ENCODE data around the gene MIDN. TPM values are rescaled to one million over a fixed set of nuclear protein-coding genes. Genes with fewer than 3 reads are reported as not detected.

Gene MIDN
- total and polyA plus RNA-seq, 2 donors: 8.7 to 55.1 TPM

DNA sequence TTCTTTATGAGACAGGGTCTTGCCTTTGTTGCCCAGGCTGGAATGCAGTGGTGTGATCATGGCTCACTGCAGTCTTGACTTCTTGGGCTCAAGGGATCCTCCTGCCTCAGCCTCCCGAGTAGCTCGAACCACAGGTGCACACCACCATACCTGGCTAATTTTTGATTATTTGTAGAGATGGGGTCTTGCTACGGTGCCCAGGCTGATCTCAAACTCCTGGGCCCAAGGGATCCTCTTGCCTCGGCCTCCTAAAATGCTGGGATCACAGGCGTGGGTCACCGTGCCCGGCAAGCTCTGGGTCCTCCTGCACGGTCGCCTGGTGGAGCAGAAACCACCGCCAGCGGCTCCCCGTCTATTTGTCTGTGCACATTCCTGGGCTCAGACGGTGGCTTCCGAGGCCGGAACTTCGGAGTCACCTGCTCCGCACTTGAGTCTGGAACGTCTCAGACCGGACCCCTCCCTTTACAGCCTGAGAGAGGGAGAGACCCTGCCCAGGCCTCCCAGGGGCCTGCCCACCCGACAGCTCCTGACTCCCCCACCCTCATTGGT lies 59.4 kb downstream of the MIDN start:
- Histone ChIP-seq H3K27ac (ENCODE audit: low read depth in 1 of 2, low read length in 1 of 2) (no peak overlapping the region), H3K4me1 (ENCODE audit: control insufficient read depth in 2 of 2, insufficient read depth in 2 of 2, low read length in 2 of 2) (no peaks in the 10 kb centered on the region), H3K4me3 (ENCODE audit: low read length in 2 of 2) (no peak overlapping the region), H3K27me3 (ENCODE audit: control insufficient read depth in 2 of 2, insufficient read depth in 1 of 2, low read length in 1 of 2) (peaks cover 0 to 33% of the 10 kb centered on the region in 2 donors), H3K9me3 (ENCODE audit: control insufficient read depth in 2 of 2, insufficient read depth in 1 of 2, low read length in 1 of 2) (no peaks in the 10 kb centered on the region), H3K36me3 (ENCODE audit: control insufficient read depth in 2 of 2, insufficient read depth in 2 of 2, low read length in 1 of 2) (no peaks in the 10 kb centered on the region)
- WGBS: 97% methylated on average over 20 of the region's 20 CpGs
- no peak for DNase-seq (ENCODE audit: low read depth in 6 of 9, low spot score in 9 of 9)

GRCh38 chr19:1308718-1309117 lies 60.3 kb downstream of the MIDN start:
- WGBS: 87% methylated on average over 11 of the region's 11 CpGs

More at GRCh38 chr19:1308718-1309117, 60.3 kb downstream of the MIDN start:
- no peak overlapping the region for H3K27ac ChIP-seq (ENCODE audit: low read depth in 1 of 2, low read length in 1 of 2)
- no peak for DNase-seq (ENCODE audit: low read depth in 6 of 9, low spot score in 9 of 9)
- no peaks in the 10 kb centered on the region for H3K36me3 ChIP-seq (ENCODE audit: control insufficient read depth in 2 of 2, insufficient read depth in 2 of 2, low read length in 1 of 2)
- H3K4me1 ChIP-seq (ENCODE audit: control insufficient read depth in 2 of 2, insufficient read depth in 2 of 2, low read length in 2 of 2): no peaks in the 10 kb centered on the region
- H3K27me3 ChIP-seq (ENCODE audit: control insufficient read depth in 2 of 2, insufficient read depth in 1 of 2, low read length in 1 of 2): peaks cover 0 to 34% of the 10 kb centered on the region in 2 donors
- no peaks in the 10 kb centered on the region for H3K9me3 ChIP-seq (ENCODE audit: control insufficient read depth in 2 of 2, insufficient read depth in 1 of 2, low read length in 1 of 2)
- H3K4me3 ChIP-seq (ENCODE audit: low read length in 2 of 2): no peak overlapping the region

Other genes starting within 250 kb of the MIDN start
- under 0.01 TPM for gene GRIN3B, start 248.2 kb upstream of the MIDN start, total RNA-seq
- 0.09 TPM for gene GRIN3B, start 248.2 kb upstream of the MIDN start, polyA plus RNA-seq
- gene TMEM259, start 227.5 kb upstream of the MIDN start, total RNA-seq: 73.1 TPM
- gene TMEM259, start 227.5 kb upstream of the MIDN start, polyA plus RNA-seq: 359 TPM
- not detected for gene RNU6-2, start 227.1 kb upstream of the MIDN start, total RNA-seq
- gene RNU6-2, start 227.1 kb upstream of the MIDN start, polyA plus RNA-seq: not detected
- 55.9 TPM for gene CNN2, start 222.0 kb upstream of the MIDN start, total RNA-seq
- 127 TPM for gene CNN2, start 222.0 kb upstream of the MIDN start, polyA plus RNA-seq
- 23.4 TPM for gene ABCA7, start 208.5 kb upstream of the MIDN start, total RNA-seq
- 315 TPM for gene ABCA7, start 208.5 kb upstream of the MIDN start, polyA plus RNA-seq
- 118 TPM for gene ARHGAP45, start 181.4 kb upstream of the MIDN start, total RNA-seq
- 295 TPM for gene ARHGAP45, start 181.4 kb upstream of the MIDN start, polyA plus RNA-seq
- gene POLR2E, start 153.2 kb upstream of the MIDN start, total RNA-seq: 79.0 TPM
- 84.0 TPM for gene POLR2E, start 153.2 kb upstream of the MIDN start, polyA plus RNA-seq
- 194 TPM for gene GPX4, start 144.6 kb upstream of the MIDN start, total RNA-seq
- 546 TPM for gene GPX4, start 144.6 kb upstream of the MIDN start, polyA plus RNA-seq
- 15.4 TPM for gene SBNO2, start 74.3 kb upstream of the MIDN start, total RNA-seq
- 62.4 TPM for gene SBNO2, start 74.3 kb upstream of the MIDN start, polyA plus RNA-seq
- gene STK11, start 42.8 kb upstream of the MIDN start, total RNA-seq: 42.5 TPM
- 60.2 TPM for gene STK11, start 42.8 kb upstream of the MIDN start, polyA plus RNA-seq
- gene CBARP, start 10.6 kb upstream of the MIDN start, total RNA-seq: 0.09 TPM
- gene CBARP, start 10.6 kb upstream of the MIDN start, polyA plus RNA-seq: 0.37 TPM
- gene ATP5F1D, start 6.8 kb upstream of the MIDN start, total RNA-seq: 47.6 TPM
- gene ATP5F1D, start 6.8 kb upstream of the MIDN start, polyA plus RNA-seq: 150 TPM
- 229 TPM for gene CIRBP, start 20.7 kb downstream of the MIDN start, total RNA-seq
- 693 TPM for gene CIRBP, start 20.7 kb downstream of the MIDN start, polyA plus RNA-seq
- gene FAM174C, start 26.9 kb downstream of the MIDN start, total RNA-seq: 29.2 TPM
- gene FAM174C, start 26.9 kb downstream of the MIDN start, polyA plus RNA-seq: 62.2 TPM
- gene EFNA2, start 37.3 kb downstream of the MIDN start, total RNA-seq: 0.09 TPM
- gene EFNA2, start 37.3 kb downstream of the MIDN start, polyA plus RNA-seq: 0.21 TPM
- gene NDUFS7, start 135.3 kb downstream of the MIDN start, total RNA-seq: 86.7 TPM
- gene NDUFS7, start 135.3 kb downstream of the MIDN start, polyA plus RNA-seq: 61.8 TPM
- gene GAMT, start 153.0 kb downstream of the MIDN start, total RNA-seq: 27.7 TPM
- gene GAMT, start 153.0 kb downstream of the MIDN start, polyA plus RNA-seq: 19.1 TPM
- gene DAZAP1, start 159.0 kb downstream of the MIDN start, total RNA-seq: 67.8 TPM
- gene DAZAP1, start 159.0 kb downstream of the MIDN start, polyA plus RNA-seq: 112 TPM
- 789 TPM for gene RPS15, start 189.8 kb downstream of the MIDN start, total RNA-seq
- gene RPS15, start 189.8 kb downstream of the MIDN start, polyA plus RNA-seq: 3,095 TPM
- 0.05 TPM for gene APC2, start 201.5 kb downstream of the MIDN start, total RNA-seq
- gene APC2, start 201.5 kb downstream of the MIDN start, polyA plus RNA-seq: 0.11 TPM
- 22.8 TPM for gene C19orf25, start 230.6 kb downstream of the MIDN start, total RNA-seq
- gene C19orf25, start 230.6 kb downstream of the MIDN start, polyA plus RNA-seq: 38.1 TPM
- 4.9 TPM for gene PCSK4, start 241.8 kb downstream of the MIDN start, total RNA-seq
- gene PCSK4, start 241.8 kb downstream of the MIDN start, polyA plus RNA-seq: 11.5 TPM
- 0.66 TPM for gene REEP6, start 242.6 kb downstream of the MIDN start, total RNA-seq
- gene REEP6, start 242.6 kb downstream of the MIDN start, polyA plus RNA-seq: 1.9 TPM